ENCODE results near the gene KLHL29. TPM values are rescaled to one million over a fixed set of nuclear protein-coding genes. Genes with fewer than 3 reads are reported as not detected.
"Not testable (repeated sequence)": the region's sequence is repeated elsewhere in the genome, so short reads cannot be mapped to it uniquely, and the experiment has no call there.

Gene KLHL29
- 2.1 TPM for polyA plus RNA-seq (2012; ENCODE audit: low read depth, missing spikeins)

- TF ChIP-seq POLR2A (IDR thresholded peaks at IDR 0.05; ENCODE audit: low read depth, low read length) (no peak), PAX5 (IDR thresholded peaks at IDR 0.05; ENCODE audit: insufficient read depth, low read length, severe bottlenecking) (no peak), POU2F2 (IDR thresholded peaks at IDR 0.05; ENCODE audit: low read depth, low read length) (no peak), POLR2AphosphoS5 (IDR thresholded peaks at IDR 0.05; ENCODE audit: low read depth, low read length) (no peak), TAF1 (IDR thresholded peaks at IDR 0.05; ENCODE audit: low read depth, low read length) (no peak), SPI1 (IDR thresholded peaks at IDR 0.05; ENCODE audit: low read depth, low read length) (no peak)
- DNase-seq (ENCODE audit: insufficient read length, low spot score) = peak; percentile 86
- peak; percentile 69 for FAIRE-seq
Measured at GRCh38 chr2:23384551-23385343, at the start of gene KLHL29. Gene KLHL29 (plus strand): TSS chr2:23385179. CDS start chr2:23562197, 177,018 bp downstream.

- FAIRE-seq (no peak), DNase-seq (ENCODE audit: insufficient read length, low spot score) (no peak)
- TF ChIP-seq POLR2AphosphoS5 (IDR thresholded peaks at IDR 0.05; ENCODE audit: low read depth, low read length) (no peak), PAX5 (IDR thresholded peaks at IDR 0.05; ENCODE audit: insufficient read depth, low read length, severe bottlenecking) (no peak), POU2F2 (IDR thresholded peaks at IDR 0.05; ENCODE audit: low read depth, low read length) (no peak), POLR2A (IDR thresholded peaks at IDR 0.05; ENCODE audit: low read depth, low read length) (no peak), TAF1 (IDR thresholded peaks at IDR 0.05; ENCODE audit: low read depth, low read length) (no peak), SPI1 (IDR thresholded peaks at IDR 0.05; ENCODE audit: low read depth, low read length) (no peak)
Measured at GRCh38 chr2:23335550-23335949, 49.4 kb upstream of the KLHL29 start.

GRCh38 chr2:23342075-23342474 lies 42.9 kb upstream of the KLHL29 start:
- no peak for FAIRE-seq
- TF ChIP-seq TAF1 (IDR thresholded peaks at IDR 0.05; ENCODE audit: low read depth, low read length) (no peak), PAX5 (IDR thresholded peaks at IDR 0.05; ENCODE audit: insufficient read depth, low read length, severe bottlenecking) (no peak), SPI1 (IDR thresholded peaks at IDR 0.05; ENCODE audit: low read depth, low read length) (no peak), POLR2AphosphoS5 (IDR thresholded peaks at IDR 0.05; ENCODE audit: low read depth, low read length) (no peak), POU2F2 (IDR thresholded peaks at IDR 0.05; ENCODE audit: low read depth, low read length) (no peak), POLR2A (IDR thresholded peaks at IDR 0.05; ENCODE audit: low read depth, low read length) (no peak)
- DNase-seq (ENCODE audit: insufficient read length, low spot score) = no peak

GRCh38 chr2:23346029-23346428 lies 39.0 kb upstream of the KLHL29 start:
- TF ChIP-seq PAX5 (IDR thresholded peaks at IDR 0.05; ENCODE audit: insufficient read depth, low read length, severe bottlenecking) = no peak
- TF ChIP-seq SPI1 (IDR thresholded peaks at IDR 0.05; ENCODE audit: low read depth, low read length) = peak; percentile 32; the same call in 1 of the 2 replicates
- FAIRE-seq (no peak), DNase-seq (ENCODE audit: insufficient read length, low spot score) (no peak)

- FAIRE-seq (no peak), DNase-seq (ENCODE audit: insufficient read length, low spot score) (no peak)
- TF ChIP-seq POLR2AphosphoS5 (IDR thresholded peaks at IDR 0.05; ENCODE audit: low read depth, low read length) = no peak
- TF ChIP-seq POLR2A (IDR thresholded peaks at IDR 0.05; ENCODE audit: low read depth, low read length) = no peak
- no peak for TF ChIP-seq SPI1 (IDR thresholded peaks at IDR 0.05; ENCODE audit: low read depth, low read length)
- no peak for TF ChIP-seq PAX5 (IDR thresholded peaks at IDR 0.05; ENCODE audit: insufficient read depth, low read length, severe bottlenecking)
- no peak for TF ChIP-seq TAF1 (IDR thresholded peaks at IDR 0.05; ENCODE audit: low read depth, low read length)
- no peak for TF ChIP-seq POU2F2 (IDR thresholded peaks at IDR 0.05; ENCODE audit: low read depth, low read length)
Measured at GRCh38 chr2:23346781-23347180, 38.2 kb upstream of the KLHL29 start.

- FAIRE-seq = no peak
- TF ChIP-seq POU2F2 (IDR thresholded peaks at IDR 0.05; ENCODE audit: low read depth, low read length) (no peak), PAX5 (IDR thresholded peaks at IDR 0.05; ENCODE audit: insufficient read depth, low read length, severe bottlenecking) (no peak), TAF1 (IDR thresholded peaks at IDR 0.05; ENCODE audit: low read depth, low read length) (no peak), SPI1 (IDR thresholded peaks at IDR 0.05; ENCODE audit: low read depth, low read length) (no peak), POLR2AphosphoS5 (IDR thresholded peaks at IDR 0.05; ENCODE audit: low read depth, low read length) (no peak), POLR2A (IDR thresholded peaks at IDR 0.05; ENCODE audit: low read depth, low read length) (no peak)
Measured at GRCh38 chr2:23347471-23348092, 37.4 kb upstream of the KLHL29 start.

GRCh38 chr2:23348093-23348481 lies 36.9 kb upstream of the KLHL29 start:
- not testable (repeated sequence) for DNase-seq (ENCODE audit: insufficient read length, low spot score); FAIRE-seq

More at GRCh38 chr2:23347471-23348092, 37.4 kb upstream of the KLHL29 start:
- no peak for DNase-seq (ENCODE audit: insufficient read length, low spot score)

GRCh38 chr2:23349508-23349907 lies 35.5 kb upstream of the KLHL29 start:
- FAIRE-seq (no peak), DNase-seq (ENCODE audit: insufficient read length, low spot score) (no peak)
- TF ChIP-seq SPI1 (IDR thresholded peaks at IDR 0.05; ENCODE audit: low read depth, low read length) (no peak), POLR2A (IDR thresholded peaks at IDR 0.05; ENCODE audit: low read depth, low read length) (no peak), PAX5 (IDR thresholded peaks at IDR 0.05; ENCODE audit: insufficient read depth, low read length, severe bottlenecking) (no peak), POU2F2 (IDR thresholded peaks at IDR 0.05; ENCODE audit: low read depth, low read length) (no peak), POLR2AphosphoS5 (IDR thresholded peaks at IDR 0.05; ENCODE audit: low read depth, low read length) (no peak), TAF1 (IDR thresholded peaks at IDR 0.05; ENCODE audit: low read depth, low read length) (no peak)

- FAIRE-seq = no peak
Measured at GRCh38 chr2:23350041-23350791, 34.8 kb upstream of the KLHL29 start.

More at GRCh38 chr2:23350041-23350791, 34.8 kb upstream of the KLHL29 start:
- no peak for DNase-seq (ENCODE audit: insufficient read length, low spot score)
- no peak for TF ChIP-seq POLR2A (IDR thresholded peaks at IDR 0.05; ENCODE audit: low read depth, low read length)
- TF ChIP-seq PAX5 (IDR thresholded peaks at IDR 0.05; ENCODE audit: insufficient read depth, low read length, severe bottlenecking) = no peak
- TF ChIP-seq POU2F2 (IDR thresholded peaks at IDR 0.05; ENCODE audit: low read depth, low read length) = no peak
- TF ChIP-seq SPI1 (IDR thresholded peaks at IDR 0.05; ENCODE audit: low read depth, low read length) = no peak
- no peak for TF ChIP-seq POLR2AphosphoS5 (IDR thresholded peaks at IDR 0.05; ENCODE audit: low read depth, low read length)
- no peak for TF ChIP-seq TAF1 (IDR thresholded peaks at IDR 0.05; ENCODE audit: low read depth, low read length)
